GM12891 (cell line): ENCODE measurements around the gene C1orf35.
A peak's percentile ranks its signal among the peaks of the same experiment; 100 is the strongest.

ENCODE experiments used
- DNase-seq: peaks from one replicate; pipeline ENCODE4 v3.0.0; 2011; ENCODE audit warnings: low spot score; ENCODE audit not compliant: insufficient read length
- FAIRE-seq: peaks from 2 replicates; lab custom pipeline; 2011; peaks lifted over from hg19 to GRCh38; lab: Jason Lieb, UNC
- PAX5 ChIP-seq: IDR thresholded peaks from 2 replicates; pipeline ENCODE4 v1.6.1; 2011; ENCODE audit warnings: low read length, moderate library complexity, mild to moderate bottlenecking; ENCODE audit not compliant: insufficient read depth, severe bottlenecking
- POLR2A ChIP-seq: IDR thresholded peaks from 2 replicates; pipeline ENCODE4 v1.6.1; 2011; ENCODE audit warnings: low read depth, low read length, control low read depth
- POLR2AphosphoS5 ChIP-seq: IDR thresholded peaks from 2 replicates; pipeline ENCODE4 v1.6.1; 2011; ENCODE audit warnings: low read depth, low read length, control low read depth
- POU2F2 ChIP-seq: IDR thresholded peaks from 2 replicates; pipeline ENCODE4 v1.6.1; 2011; ENCODE audit warnings: low read depth, mild to moderate bottlenecking, control low read depth, low read length, moderate library complexity
- SPI1 ChIP-seq: IDR thresholded peaks from 2 replicates; pipeline ENCODE4 v1.6.1; 2011; ENCODE audit warnings: low read depth, low read length, control low read depth
- TAF1 ChIP-seq: IDR thresholded peaks from 2 replicates; pipeline ENCODE4 v1.6.1; 2011; ENCODE audit warnings: low read depth, low read length, control low read depth

C1orf35 gene

DNA sequence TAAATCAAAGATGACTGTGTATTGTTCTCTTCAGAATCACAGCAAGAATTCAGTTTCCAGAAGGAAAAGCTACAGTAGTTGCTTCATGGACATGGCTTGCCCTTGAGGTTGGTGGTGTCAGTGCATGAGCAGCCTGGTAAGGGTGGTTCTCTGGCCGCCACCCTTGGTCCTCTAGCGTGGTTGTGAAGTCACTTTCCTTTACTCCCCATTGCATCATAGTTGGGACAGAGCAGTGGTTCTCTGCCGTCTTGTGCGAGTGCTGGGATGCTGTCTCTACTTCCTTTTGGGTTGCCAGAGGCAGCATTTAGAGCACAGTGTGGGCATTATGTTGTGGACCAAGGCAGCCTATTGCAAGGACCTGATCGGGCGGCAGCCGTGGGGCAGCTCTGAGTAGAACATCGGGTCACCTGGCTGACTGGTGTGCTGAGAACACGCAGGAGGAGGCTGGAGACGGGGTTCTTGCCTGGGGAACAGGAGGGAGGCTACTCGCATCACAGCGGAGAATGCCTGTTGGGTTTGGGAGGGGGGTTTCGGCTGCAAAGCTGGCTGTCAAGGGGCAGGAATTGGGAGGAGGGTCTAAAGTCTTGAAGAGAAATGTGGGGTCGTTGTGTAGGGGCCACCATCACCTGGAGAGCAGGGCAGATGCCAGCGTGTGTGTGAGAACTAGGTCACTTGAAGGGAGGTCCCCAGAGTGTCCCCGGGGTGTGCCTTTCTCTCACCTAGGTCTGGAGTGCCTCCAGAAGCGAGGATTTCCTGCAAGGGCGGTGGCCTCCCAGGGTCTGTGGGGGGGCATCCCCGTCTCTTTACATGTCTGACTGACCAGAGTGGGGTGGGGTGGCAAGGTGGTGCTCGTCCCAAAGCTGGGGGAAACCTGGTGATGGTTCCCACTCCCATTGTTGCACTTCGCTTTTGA lies 14.3 kb downstream of the C1orf35 start:
- FAIRE-seq, result no peak
- no peak for DNase-seq
- TF ChIP-seq TAF1 (0 out of 2 replicates have a peak, but pooled peaks have one; percentile 24), SPI1 (no peak), POU2F2 (no peak), POLR2AphosphoS5 (no peak; the same call in 1 of the 2 replicates), POLR2A (peak; percentile 30; the same call in 1 of the 2 replicates), PAX5 (no peak)

DNA sequence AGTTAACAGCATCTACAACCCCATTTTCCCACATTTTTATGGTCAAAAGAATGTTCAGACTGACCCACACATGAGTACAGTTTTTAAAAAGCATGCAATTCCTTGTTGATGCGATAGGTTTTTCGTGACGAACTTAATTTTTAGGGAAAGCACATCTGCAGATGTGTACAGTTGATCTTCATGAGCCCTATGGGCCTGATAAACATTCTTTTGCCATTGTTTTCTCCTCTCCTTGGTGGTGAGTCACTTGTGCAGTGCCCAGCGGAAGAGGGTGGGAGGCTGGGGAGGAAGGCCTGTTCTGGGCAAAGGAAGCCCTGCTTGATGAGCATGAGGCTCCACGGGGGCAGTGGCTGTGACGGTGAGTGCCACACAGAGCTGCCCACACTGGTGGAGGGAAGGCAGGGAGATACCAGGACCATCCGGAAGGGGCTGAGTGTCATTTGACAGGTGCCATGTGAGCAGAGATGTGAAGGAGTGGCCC lies 15.3 kb downstream of the C1orf35 start:
- FAIRE-seq, result no peak
- TF ChIP-seq SPI1, result no peak
- no peak for TF ChIP-seq POLR2AphosphoS5
- TF ChIP-seq TAF1, result no peak
- no peak for TF ChIP-seq POLR2A
- TF ChIP-seq PAX5, result no peak
- no peak for TF ChIP-seq POU2F2
- DNase-seq, result no peak

DNA sequence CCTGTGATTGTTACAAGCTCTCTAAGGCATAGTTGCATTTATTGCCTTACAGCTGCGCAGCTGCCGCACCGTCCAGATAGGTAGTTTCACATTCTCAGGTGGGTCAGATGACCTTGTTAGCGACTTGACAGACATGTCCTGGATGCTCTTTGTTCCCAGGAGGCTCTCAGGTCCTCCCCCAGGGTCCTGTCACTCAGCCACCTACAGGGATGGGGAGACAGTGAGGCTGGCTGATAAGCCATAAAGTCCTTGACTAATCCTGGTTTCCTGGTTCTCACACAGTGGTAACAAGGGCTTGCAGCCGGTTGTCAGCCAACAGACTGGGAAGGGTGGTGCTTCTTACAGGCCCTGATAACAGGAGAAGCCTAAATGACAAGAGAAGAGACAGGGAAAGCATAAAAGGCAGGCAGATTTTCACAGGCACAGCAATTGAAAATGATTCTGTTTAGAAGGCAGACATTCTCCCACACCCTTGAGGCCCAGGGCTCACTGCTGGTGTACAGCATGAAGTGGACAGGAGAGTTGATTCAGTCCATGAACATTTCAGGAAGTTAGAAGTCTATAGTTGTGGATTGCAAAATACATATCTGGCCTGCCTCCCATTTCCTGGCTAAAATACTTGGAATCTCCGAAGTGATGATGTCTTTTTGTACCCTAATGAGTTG lies 17.7 kb downstream of the C1orf35 start:
- FAIRE-seq, result no peak
- no peak for TF ChIP-seq POLR2AphosphoS5
- no peak for TF ChIP-seq POU2F2
- TF ChIP-seq SPI1, result no peak
- TF ChIP-seq POLR2A, result no peak
- no peak for TF ChIP-seq TAF1
- no peak for TF ChIP-seq PAX5
- no peak for DNase-seq

DNA sequence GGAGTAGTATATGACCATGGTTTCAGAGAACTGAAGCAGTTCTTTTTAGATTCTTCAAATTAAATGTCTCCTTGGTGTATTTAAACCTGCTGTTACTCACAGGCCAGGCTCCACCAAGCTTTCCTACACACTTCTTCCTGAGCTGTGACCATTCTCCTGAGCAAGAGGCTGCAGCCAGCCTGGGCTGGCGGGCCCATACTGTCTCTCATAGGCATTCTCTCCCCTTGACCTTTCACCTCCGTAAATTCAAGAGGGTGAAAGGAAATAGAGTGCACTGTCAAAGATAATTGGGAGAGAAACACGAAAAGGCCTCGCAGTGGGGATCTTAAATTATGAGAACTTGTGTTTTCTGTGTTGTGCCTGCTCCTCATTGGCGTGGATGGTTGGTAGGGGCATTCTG lies 18.3 kb downstream of the C1orf35 start:
- FAIRE-seq (no peak), DNase-seq (no peak)
- TF ChIP-seq POLR2AphosphoS5 (no peak), POLR2A (no peak), TAF1 (no peak), SPI1 (no peak), PAX5 (no peak), POU2F2 (no peak)

DNA sequence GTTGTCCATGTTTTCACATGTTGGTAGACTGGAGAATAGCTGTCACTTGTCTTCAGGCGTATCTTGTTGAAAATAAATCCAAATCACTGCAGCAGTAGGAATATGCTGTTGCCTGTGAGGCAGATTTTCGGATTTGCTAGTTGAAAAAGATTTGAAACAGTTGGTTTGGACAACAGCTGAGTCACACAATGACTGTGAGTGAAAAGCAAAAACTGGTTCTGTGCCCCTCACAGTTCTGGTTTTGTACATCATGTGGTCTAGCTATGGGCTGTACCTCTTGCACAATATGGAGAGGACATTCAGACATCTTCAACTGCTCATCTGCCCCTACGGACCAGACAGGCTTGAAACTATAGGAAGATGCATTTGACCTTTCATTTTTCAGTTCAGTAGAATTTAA lies 18.8 kb downstream of the C1orf35 start:
- 0 out of 2 replicates have a peak, but pooled peaks have one; percentile 10 for TF ChIP-seq TAF1
- TF ChIP-seq POLR2AphosphoS5, result no peak; the same call in 1 of the 2 replicates
- no peak for TF ChIP-seq PAX5
- FAIRE-seq, result no peak
- DNase-seq, result no peak

DNA sequence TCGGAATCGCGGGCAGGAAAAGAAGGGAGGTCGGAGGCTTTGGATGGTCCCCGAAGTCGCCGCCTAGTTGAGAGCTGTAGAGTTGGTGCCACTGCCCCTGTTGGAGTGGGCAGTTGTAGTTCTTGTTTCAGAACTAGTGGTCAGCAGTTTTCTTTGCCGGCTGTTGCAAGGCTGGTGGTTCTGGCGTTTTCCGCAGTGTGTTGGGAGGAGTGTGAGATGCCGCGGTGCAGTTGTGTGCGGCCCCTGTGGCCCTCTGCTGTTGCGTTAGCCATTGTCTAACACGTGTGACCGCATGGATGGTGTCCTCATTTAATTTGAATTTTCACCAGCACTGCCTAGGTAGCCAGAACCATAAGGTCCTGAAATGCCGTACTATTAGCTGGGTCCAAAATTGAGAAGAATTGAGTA lies 19.2 kb downstream of the C1orf35 start:
- TF ChIP-seq POLR2AphosphoS5 (no peak; the same call in 1 of the 2 replicates), SPI1 (no peak)
- no peak for FAIRE-seq
- DNase-seq, result no peak

DNA sequence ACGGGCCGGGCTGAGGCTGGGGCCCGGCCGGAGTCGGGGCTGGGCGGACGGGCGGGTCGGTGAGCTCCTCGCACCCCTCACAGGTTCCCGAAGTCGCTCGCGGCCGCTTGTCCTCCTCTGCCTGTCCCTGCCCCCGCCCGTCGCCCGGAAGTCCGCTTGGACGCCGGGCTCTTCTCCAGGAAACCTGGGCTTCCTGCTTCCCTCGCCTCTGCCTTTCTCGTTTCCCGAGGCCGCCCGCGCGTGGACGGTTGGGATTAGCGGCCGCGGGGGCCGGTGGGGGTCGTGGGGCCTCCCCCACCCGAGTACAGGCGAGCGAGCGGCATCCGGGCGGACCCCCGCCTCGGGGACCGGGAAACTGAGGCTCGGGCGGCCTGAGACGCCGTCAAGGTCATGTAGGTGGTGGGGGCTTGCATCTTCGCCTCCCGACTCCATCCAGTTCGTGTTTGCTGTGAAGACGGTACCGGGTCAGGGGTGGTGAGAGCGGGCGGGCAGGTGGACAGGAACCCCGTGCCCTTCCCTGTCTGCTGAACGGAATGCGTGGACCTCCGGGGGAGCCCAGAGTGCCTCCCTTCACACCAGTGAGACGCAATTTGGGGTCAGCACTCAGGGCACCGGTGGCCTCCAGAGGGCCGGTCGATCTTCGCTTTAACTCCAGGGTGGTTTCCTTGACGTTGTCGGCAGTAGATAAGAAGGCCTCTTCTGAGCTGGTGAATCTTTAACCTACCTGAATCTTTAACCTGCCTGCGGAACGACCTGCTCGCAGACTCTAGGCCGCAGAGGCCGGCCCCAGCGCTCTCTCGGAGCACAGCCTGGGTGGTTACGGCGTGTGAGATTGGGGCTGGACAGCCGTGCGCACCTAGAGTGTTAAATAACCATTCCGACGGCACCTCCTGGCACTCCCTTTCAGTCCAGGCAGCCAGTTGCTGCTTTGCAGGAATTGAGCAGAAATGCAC lies 19.9 kb downstream of the C1orf35 start:
- no peak for DNase-seq

DNA sequence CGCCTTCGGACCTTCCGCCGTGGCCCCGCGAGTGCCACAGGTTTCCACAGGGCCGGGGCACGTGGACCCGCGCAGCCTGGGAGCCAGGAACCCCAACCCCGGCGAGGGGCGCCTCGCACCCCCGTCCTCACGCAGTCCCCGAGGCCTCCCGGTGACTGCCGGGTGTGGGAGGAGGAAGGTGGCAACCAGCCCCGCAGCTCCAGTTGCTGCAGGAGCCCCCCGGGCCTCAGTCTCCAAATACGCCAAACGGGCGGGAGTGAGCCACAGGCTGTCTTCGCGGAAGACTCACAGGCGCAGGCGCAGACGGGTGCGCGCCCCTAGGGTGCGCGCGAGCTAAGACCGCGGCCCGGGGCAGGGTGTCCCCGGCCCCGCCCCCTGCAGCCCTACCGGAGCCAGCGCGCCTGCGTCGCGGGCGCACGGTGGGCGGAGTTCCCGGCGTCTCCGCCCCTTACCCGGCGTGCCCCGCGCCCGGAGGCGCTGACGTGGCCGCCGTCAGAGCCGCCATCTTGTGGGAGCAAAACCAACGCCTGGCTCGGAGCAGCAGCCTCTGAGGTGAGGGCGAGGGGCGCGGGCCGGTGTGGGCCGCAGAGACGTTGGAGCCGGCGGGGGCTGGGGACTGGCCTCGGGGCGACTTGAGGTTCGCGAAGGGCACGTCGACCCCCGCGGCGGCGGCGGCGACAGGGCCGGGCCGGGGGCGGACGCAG lies 20.8 kb downstream of the C1orf35 start, which contains the start of gene ARF1:
Gene ARF1 (plus strand): TSS at position 495 of the 704 bp plus-strand sequence. CDS start 14,407 bp downstream, outside the sequence.
- TF ChIP-seq POLR2A, result peak; percentile 77
- peak; percentile 83 for TF ChIP-seq POLR2AphosphoS5
- peak; percentile 62 for TF ChIP-seq TAF1
- no peak for TF ChIP-seq POU2F2
- TF ChIP-seq PAX5, result no peak
- DNase-seq (peak; percentile 100), FAIRE-seq (peak; percentile 96)

More for the DNA sequence above, 19.9 kb downstream of the C1orf35 start:
- no peak for FAIRE-seq
- TF ChIP-seq POLR2AphosphoS5 (no peak), SPI1 (no peak), PAX5 (no peak)
